NCI-H524 treated with DMSO at 0.1 percent for 48 hours (cell line): Measurements from ENCODE around the gene LIN28A.

ENCODE experiments used
- DNase-seq: peaks from one replicate; lab custom pipeline; 2025; lab: John Stamatoyannopoulos, UW

The LIN28A gene

GRCh38 chr1:26438041-26438440 is 27.4 kb downstream of the LIN28A start:
- no peak for DNase-seq

- DNase-seq, result no peak
Measured at GRCh38 chr1:26440259-26440658, 29.6 kb downstream of the LIN28A start.

GRCh38 chr1:26449868-26450267 is 39.3 kb downstream of the LIN28A start:
- DNase-seq, result no peak

- no peak for DNase-seq
Measured at GRCh38 chr1:26450908-26451307, 40.3 kb downstream of the LIN28A start.

GRCh38 chr1:26452459-26453183 is 42.0 kb downstream of the LIN28A start:
- no peak for DNase-seq

GRCh38 chr1:26459148-26459547 is 48.5 kb downstream of the LIN28A start:
- DNase-seq, result no peak

GRCh38 chr1:26459573-26460031 is 49.0 kb downstream of the LIN28A start:
- no peak for DNase-seq

- no peak for DNase-seq
Measured at GRCh38 chr1:26468911-26469310, 58.3 kb downstream of the LIN28A start.

GRCh38 chr1:26469558-26469957 is 58.9 kb downstream of the LIN28A start:
- DNase-seq, result no peak

GRCh38 chr1:26470878-26471497 is 60.4 kb downstream of the LIN28A start:
- DNase-seq, result peak; percentile 78

- DNase-seq, result no peak
Measured at GRCh38 chr1:26471498-26472319, 61.1 kb downstream of the LIN28A start.

GRCh38 chr1:26472320-26472900 is 61.8 kb downstream of the LIN28A start, which contains the start of gene HMGN2:
HMGN2 (plus strand) TSS chr1:26472440; CDS start chr1:26472613, 173 bp downstream.
- peak; percentile 41 for DNase-seq

GRCh38 chr1:26472901-26473845 is 62.6 kb downstream of the LIN28A start:
- peak; percentile 56 for DNase-seq

GRCh38 chr1:26474818-26475217 is 64.2 kb downstream of the LIN28A start:
- DNase-seq, result no peak

GRCh38 chr1:26475989-26476388 is 65.4 kb downstream of the LIN28A start:
- DNase-seq, result no peak

GRCh38 chr1:26476958-26477357 is 66.3 kb downstream of the LIN28A start:
- DNase-seq, result no peak

GRCh38 chr1:26477446-26478152 is 67.0 kb downstream of the LIN28A start:
- DNase-seq, result no peak

GRCh38 chr1:26478159-26478558 is 67.5 kb downstream of the LIN28A start:
- no peak for DNase-seq

- no peak for DNase-seq
Measured at GRCh38 chr1:26478988-26479387, 68.4 kb downstream of the LIN28A start.
